ENCODE data around the gene IPO4. TPM values are rescaled to one million over a fixed set of nuclear protein-coding genes. Genes with fewer than 3 reads are reported as not detected.

IPO4 gene
- polyA plus RNA-seq, 12 donors: 17.5 to 32.3 (median 24.2) TPM; not detected in 1

- no peak for DNase-seq
These were observed 6.2 kb upstream of the IPO4 start for GRCh38 chr14:24194873-24195185.

GRCh38 chr14:24194186-24194872, 5.7 kb upstream of the IPO4 start:
- DNase-seq: no peak

- DNase-seq: no peak
These were observed 4.3 kb upstream of the IPO4 start for GRCh38 chr14:24192933-24193332.

- no peak for DNase-seq
These were observed 1.8 kb upstream of the IPO4 start for GRCh38 chr14:24190416-24190815.

GRCh38 chr14:24189460-24189859, 844 bp upstream of the IPO4 start:
- no peak for DNase-seq

- DNase-seq: no peak
These were observed 401 bp upstream of the IPO4 start for GRCh38 chr14:24189059-24189375.

- DNase-seq: no peak
These were observed 1.1 kb downstream of the IPO4 start for GRCh38 chr14:24187539-24187915.

- no peak for DNase-seq
These were observed 1.6 kb downstream of the IPO4 start for GRCh38 chr14:24186831-24187538.

- no peak for DNase-seq
These were observed 2.9 kb downstream of the IPO4 start for GRCh38 chr14:24185741-24186140.

- DNase-seq: no peak
These were observed 3.6 kb downstream of the IPO4 start for GRCh38 chr14:24185026-24185425.

GRCh38 chr14:24184104-24184970, 4.3 kb downstream of the IPO4 start:
- DNase-seq: no peak

GRCh38 chr14:24183014-24183481, 5.6 kb downstream of the IPO4 start:
- no peak for DNase-seq

- no peak for DNase-seq
These were observed 6.3 kb downstream of the IPO4 start for GRCh38 chr14:24182110-24182882.

GRCh38 chr14:24181371-24182077, 7.1 kb downstream of the IPO4 start:
- DNase-seq: no peak

GRCh38 chr14:24179961-24180796, 8.4 kb downstream of the IPO4 start:
- DNase-seq: no peak

- no peak for DNase-seq
These were observed 9.2 kb downstream of the IPO4 start for GRCh38 chr14:24179294-24179960.

GRCh38 chr14:24178399-24179178, 10.0 kb downstream of the IPO4 start:
- DNase-seq: no peak

- no peak for DNase-seq
These were observed 10.7 kb downstream of the IPO4 start for GRCh38 chr14:24177891-24178290.
